ENCODE data around the gene IQCE.

Gene IQCE

DNA sequence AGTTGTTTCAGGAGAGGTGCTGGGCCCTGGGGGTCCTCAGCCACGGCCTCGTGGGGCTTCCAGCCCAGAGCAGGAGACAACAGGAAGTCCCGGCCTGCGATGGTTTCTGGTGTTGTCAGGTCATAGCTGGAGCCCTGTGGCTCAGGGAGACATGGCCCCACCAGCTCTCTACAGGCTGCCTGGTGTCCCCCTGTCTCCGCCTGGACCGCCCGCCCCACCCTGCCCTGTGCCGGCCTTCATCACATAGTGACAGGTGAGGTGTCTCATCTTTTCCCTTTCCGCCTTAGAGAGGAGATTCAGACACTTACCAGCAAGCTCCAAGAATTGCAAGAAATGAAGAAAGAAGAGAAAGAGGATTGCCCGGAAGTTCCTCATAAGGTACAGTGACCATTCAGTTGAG, 35.8 kb downstream of the IQCE start:
- Histone ChIP-seq H3K79me2 (ENCODE audit: insufficient read depth, low read length) (no peaks in the 10 kb centered on the region), H3K9me3 (ENCODE audit: low read length) (no peaks in the 10 kb centered on the region), H3K9me2 (ENCODE audit: low read depth, low read length) (no peaks in the 10 kb centered on the region), H3K4me2 (ENCODE audit: low read length) (no peak overlapping the region), H3K36me3 (ENCODE audit: insufficient read depth, low read length) (no peaks in the 10 kb centered on the region), H4K20me1 (ENCODE audit: insufficient read depth, low read length) (no peaks in the 10 kb centered on the region), H3F3A (ENCODE audit: insufficient read depth, low read length) (no peaks in the 10 kb centered on the region), H3K4me1 (ENCODE audit: insufficient read depth, low read length, severe bottlenecking) (no peaks in the 10 kb centered on the region), H3K27me3 (ENCODE audit: insufficient read depth, low read length) (peaks cover 7% of the 10 kb centered on the region), H3K27ac (ENCODE audit: low read depth, low read length, poor library complexity, severe bottlenecking) (no peak overlapping the region), H3K4me3 (ENCODE audit: low read depth, low read length, poor library complexity, severe bottlenecking) (no peak overlapping the region), H3K9ac (ENCODE audit: low read length) (no peak overlapping the region), H2AFZ (ENCODE audit: low read length) (no peak overlapping the region)
- TF ChIP-seq EZH2 (IDR thresholded peaks at IDR 0.05; ENCODE audit: borderline replicate concordance, low read length) (no peak), CTCF (IDR thresholded peaks at IDR 0.05; ENCODE audit: low read length) (no peak)

- no peak overlapping the region for H3K27ac ChIP-seq (ENCODE audit: low read depth, low read length, poor library complexity, severe bottlenecking)
- H4K20me1 ChIP-seq (ENCODE audit: insufficient read depth, low read length), result no peaks in the 10 kb centered on the region
- H3K9ac ChIP-seq (ENCODE audit: low read length), result no peak overlapping the region
- no peaks in the 10 kb centered on the region for H3F3A ChIP-seq (ENCODE audit: insufficient read depth, low read length)
- no peaks in the 10 kb centered on the region for H3K9me3 ChIP-seq (ENCODE audit: low read length)
- no peaks in the 10 kb centered on the region for H3K9me2 ChIP-seq (ENCODE audit: low read depth, low read length)
- H2AFZ ChIP-seq (ENCODE audit: low read length), result no peak overlapping the region
- no peak overlapping the region for H3K4me2 ChIP-seq (ENCODE audit: low read length)
- H3K4me3 ChIP-seq (ENCODE audit: low read depth, low read length, poor library complexity, severe bottlenecking), result no peak overlapping the region
- H3K79me2 ChIP-seq (ENCODE audit: insufficient read depth, low read length), result no peaks in the 10 kb centered on the region
- no peaks in the 10 kb centered on the region for H3K36me3 ChIP-seq (ENCODE audit: insufficient read depth, low read length)
- no peaks in the 10 kb centered on the region for H3K4me1 ChIP-seq (ENCODE audit: insufficient read depth, low read length, severe bottlenecking)
- no peak for TF ChIP-seq CTCF (IDR thresholded peaks at IDR 0.05; ENCODE audit: low read length)
- no peak for TF ChIP-seq EZH2 (IDR thresholded peaks at IDR 0.05; ENCODE audit: borderline replicate concordance, low read length)
- H3K27me3 ChIP-seq (ENCODE audit: insufficient read depth, low read length), result peaks cover 7% of the 10 kb centered on the region
These were observed 36.6 kb downstream of the IQCE start for GRCh38 chr7:2595258-2595860.

GRCh38 chr7:2596464-2597272, 37.9 kb downstream of the IQCE start:
- Histone ChIP-seq H4K20me1 (ENCODE audit: insufficient read depth, low read length) (no peaks in the 10 kb centered on the region), H3K4me2 (ENCODE audit: low read length) (no peak overlapping the region), H3K9me2 (ENCODE audit: low read depth, low read length) (no peaks in the 10 kb centered on the region), H3K27ac (ENCODE audit: low read depth, low read length, poor library complexity, severe bottlenecking) (no peak overlapping the region), H2AFZ (ENCODE audit: low read length) (no peak overlapping the region), H3F3A (ENCODE audit: insufficient read depth, low read length) (no peaks in the 10 kb centered on the region), H3K79me2 (ENCODE audit: insufficient read depth, low read length) (no peaks in the 10 kb centered on the region), H3K36me3 (ENCODE audit: insufficient read depth, low read length) (no peaks in the 10 kb centered on the region), H3K9ac (ENCODE audit: low read length) (no peak overlapping the region), H3K9me3 (ENCODE audit: low read length) (no peaks in the 10 kb centered on the region), H3K4me1 (ENCODE audit: insufficient read depth, low read length, severe bottlenecking) (no peaks in the 10 kb centered on the region), H3K4me3 (ENCODE audit: low read depth, low read length, poor library complexity, severe bottlenecking) (no peak overlapping the region), H3K27me3 (ENCODE audit: insufficient read depth, low read length) (peaks cover 3% of the 10 kb centered on the region)
- TF ChIP-seq EZH2 (IDR thresholded peaks at IDR 0.05; ENCODE audit: borderline replicate concordance, low read length) (no peak), CTCF (IDR thresholded peaks at IDR 0.05; ENCODE audit: low read length) (no peak)
